Endodermal cell (in vitro differentiated cells): ENCODE data around the gene TNIK. TPM values are rescaled to one million over a fixed set of nuclear protein-coding genes. Genes with fewer than 3 reads are reported as not detected.

Source experiments
- DNase-seq: peaks from one replicate; pipeline ENCODE4 v3.0.0-alpha.2; 2017
- H3K27ac ChIP-seq: 2 replicates; pipeline ENCODE4 v1.5.1; 2013; ENCODE audit warnings: mild to moderate bottlenecking, low read depth, low read length, moderate library complexity
- H3K27me3 ChIP-seq: 2 replicates; pipeline ENCODE4 v1.6.1; 2013; ENCODE audit warnings: mild to moderate bottlenecking, low read length, moderate library complexity; ENCODE audit not compliant: insufficient read depth, control insufficient read depth, poor library complexity, severe bottlenecking
- H3K36me3 ChIP-seq: 2 replicates; pipeline ENCODE4 v1.7.0; 2013; ENCODE audit warnings: mild to moderate bottlenecking, low read length, moderate library complexity; ENCODE audit not compliant: control insufficient read depth, insufficient read depth
- H3K4me1 ChIP-seq: one replicate; pipeline ENCODE4 v1.7.0; 2013; ENCODE audit warnings: low read length; ENCODE audit not compliant: control insufficient read depth, insufficient read depth
- H3K4me3 ChIP-seq: 2 replicates; pipeline ENCODE4 v1.5.1; 2013; ENCODE audit warnings: mild to moderate bottlenecking, low read length, moderate library complexity
- H3K9ac ChIP-seq: 2 replicates; pipeline ENCODE4 v1.6.1; 2013; ENCODE audit warnings: mild to moderate bottlenecking, low read length, moderate library complexity; ENCODE audit not compliant: poor library complexity, severe bottlenecking; ENCODE audit errors: extremely low read depth
- H3K9me3 ChIP-seq: 2 replicates; pipeline ENCODE4 v1.6.1; 2013; ENCODE audit warnings: mild to moderate bottlenecking, low read length, moderate library complexity; ENCODE audit not compliant: control insufficient read depth
- H3K27ac Mint-ChIP-seq: 2 replicates; pipeline ENCODE4 v1.8.0; 2020; ENCODE audit warnings: mixed read lengths
- H3K27me3 Mint-ChIP-seq: 2 replicates; pipeline ENCODE4 v1.8.0; 2021; ENCODE audit warnings: mild to moderate bottlenecking, mixed read lengths; ENCODE audit not compliant: insufficient read depth
- H3K36me3 Mint-ChIP-seq: 2 replicates; pipeline ENCODE4 v1.8.0; 2020; ENCODE audit warnings: low read depth, mixed read lengths
- H3K4me1 Mint-ChIP-seq: 2 replicates; pipeline ENCODE4 v1.8.0; 2020; ENCODE audit warnings: mixed read lengths
- H3K4me3 Mint-ChIP-seq: 2 replicates; pipeline ENCODE4 v1.8.0; 2020; ENCODE audit warnings: mild to moderate bottlenecking, moderate library complexity, mixed read lengths
- H3K9me3 Mint-ChIP-seq: 2 replicates; pipeline ENCODE4 v1.8.0; 2020; ENCODE audit warnings: mild to moderate bottlenecking, mixed read lengths
- CTCF ChIP-seq: fragments of 200-600 bp; sonication (generic); conservative IDR thresholded peaks from 2 replicates; pipeline ENCODE4 v1.5.0; 2021; ENCODE audit warnings: antibody characterized with exemption, mild to moderate bottlenecking
- WGBS, 2 experiments: methylation state at CpG; one replicate each; pipeline versions ENCODE4 v1.1.5 to v1.1.7; 2013; ENCODE audit warnings: missing lambda C conversion rate in 2 of 2, mixed read lengths in 1 of 2; ENCODE audit not compliant: insufficient coverage in 1 of 2, insufficient read length in 1 of 2; 5-methylcytosine and 5-hydroxymethylcytosine counted together
- total RNA-seq, 2 donors: library from RNA; stranded (reverse); fragmentation: NEBNext Ultra II Directional in 1 of 2; extraction: Animal tissue kit (Norgen Biotek cat#: 25700) in 1 of 2; gene quantifications; 2 replicates in 1 of 2; 3 replicates in 1 of 2; pipeline ENCODE4 v1.2.1, GENCODE V29; 2021

The TNIK gene
- total RNA-seq, 2 donors from 2014 or later: 12.2 to 14.9 TPM

GRCh38 chr3:171248426-171249111, 211.6 kb downstream of the TNIK start:
- H3K27me3 ChIP-seq: no peaks in the 10 kb centered on the region
- DNase-seq: no peak
- no peak overlapping the region for H3K4me3 Mint-ChIP-seq
- no peaks in the 10 kb centered on the region for H3K27me3 Mint-ChIP-seq
- no peaks in the 10 kb centered on the region for H3K9me3 ChIP-seq
- no peaks in the 10 kb centered on the region for H3K9me3 Mint-ChIP-seq
- H3K4me1 ChIP-seq: no peaks in the 10 kb centered on the region
- H3K36me3 ChIP-seq: no peaks in the 10 kb centered on the region
- H3K27ac ChIP-seq: no peak overlapping the region
- no peak overlapping the region for H3K27ac Mint-ChIP-seq
- 77% methylated on average over 4 of the region's 4 CpGs; no CpG with 5 or more reads in 1 of the 2 experiments for WGBS, 2 experiments
- H3K9ac ChIP-seq: no peak overlapping the region
- H3K4me3 ChIP-seq: no peak overlapping the region
- no peak for TF ChIP-seq CTCF
- H3K4me1 Mint-ChIP-seq: no peaks in the 10 kb centered on the region
- H3K36me3 Mint-ChIP-seq: no peaks in the 10 kb centered on the region

DNA sequence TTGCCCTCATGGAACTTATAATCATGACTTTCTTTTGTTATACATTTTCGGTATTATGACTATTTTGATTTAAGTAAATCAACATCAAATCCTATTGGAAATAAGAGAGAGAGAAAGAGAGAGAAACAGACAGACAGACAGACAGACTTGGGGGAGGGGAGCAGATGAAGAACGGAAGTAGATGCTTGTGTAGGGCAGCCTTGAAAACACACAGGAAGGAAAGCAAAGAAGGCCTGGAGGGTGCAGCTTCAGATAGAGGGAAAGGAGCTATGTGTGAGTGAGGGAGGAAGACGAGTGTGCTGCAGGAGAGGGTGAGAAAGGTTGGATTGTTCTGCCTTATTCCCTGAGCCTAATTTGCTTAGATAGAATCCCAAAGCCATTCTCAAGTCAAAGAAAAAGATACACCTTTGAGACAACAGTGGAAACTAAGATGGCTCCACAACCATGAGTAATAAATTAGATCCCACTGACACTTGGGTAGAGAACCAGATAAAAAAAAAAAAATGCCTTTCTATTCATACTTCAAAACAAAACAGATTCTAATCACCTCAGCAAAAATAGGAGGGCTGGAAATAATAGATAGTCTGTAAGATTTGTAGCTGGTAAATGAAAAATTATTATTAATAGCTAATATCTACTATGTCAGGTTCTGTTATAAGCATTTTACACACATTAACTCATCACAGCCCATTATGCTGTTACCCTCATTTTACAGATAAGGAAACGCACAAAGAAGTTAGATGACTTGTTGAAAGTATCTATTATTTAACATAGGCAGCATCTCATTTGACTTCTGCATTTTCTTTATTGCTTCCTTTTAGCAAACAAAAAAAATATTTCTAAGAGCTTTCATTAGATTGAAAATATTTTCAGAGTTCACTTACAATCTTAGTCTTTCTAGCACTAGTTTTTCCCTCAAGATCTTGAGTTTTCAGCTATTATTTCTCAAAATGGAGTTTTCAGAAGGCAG, 214.1 kb downstream of the TNIK start:
- TF ChIP-seq CTCF: no peak
- WGBS, 2 experiments: 68 to 86% methylated on average over 2 to 3 of the region's 4 CpGs
- Histone ChIP-seq H3K4me3 (no peak overlapping the region), H3K36me3 (no peaks in the 10 kb centered on the region), H3K27me3 (no peaks in the 10 kb centered on the region), H3K27ac (no peak overlapping the region), H3K9ac (no peak overlapping the region), H3K4me1 (no peaks in the 10 kb centered on the region), H3K9me3 (no peaks in the 10 kb centered on the region)
- no peak for DNase-seq
- H3K4me1 Mint-ChIP-seq: no peaks in the 10 kb centered on the region
- no peaks in the 10 kb centered on the region for H3K9me3 Mint-ChIP-seq
- no peak overlapping the region for H3K4me3 Mint-ChIP-seq
- no peaks in the 10 kb centered on the region for H3K36me3 Mint-ChIP-seq
- H3K27me3 Mint-ChIP-seq: no peaks in the 10 kb centered on the region
- H3K27ac Mint-ChIP-seq: no peak overlapping the region

GRCh38 chr3:171242951-171243350, 217.3 kb downstream of the TNIK start:
- no peak overlapping the region for H3K9ac ChIP-seq
- H3K4me1 Mint-ChIP-seq: no peaks in the 10 kb centered on the region
- no peak overlapping the region for H3K27ac Mint-ChIP-seq
- TF ChIP-seq CTCF: no peak
- no peak overlapping the region for H3K4me3 ChIP-seq
- H3K4me3 Mint-ChIP-seq: no peak overlapping the region
- DNase-seq: no peak
- H3K27me3 Mint-ChIP-seq: no peaks in the 10 kb centered on the region
- no peak overlapping the region for H3K27ac ChIP-seq
- no peaks in the 10 kb centered on the region for H3K4me1 ChIP-seq
- 72 to 75% methylated on average over 2 of the region's 2 CpGs for WGBS, 2 experiments
- H3K36me3 ChIP-seq: no peaks in the 10 kb centered on the region
- H3K9me3 Mint-ChIP-seq: no peaks in the 10 kb centered on the region
- no peaks in the 10 kb centered on the region for H3K27me3 ChIP-seq
- H3K36me3 Mint-ChIP-seq: no peaks in the 10 kb centered on the region
- H3K9me3 ChIP-seq: no peaks in the 10 kb centered on the region
